ENCODE results near the gene SLC2A10. TPM values are rescaled to one million over a fixed set of nuclear protein-coding genes. Genes with fewer than 3 reads are reported as not detected.

SLC2A10 gene
- total and polyA plus RNA-seq, 2 donors (not counting 3 experiments of a cell fraction or from before 2014, with no cell fraction given): 11.2 to 13.6 TPM

GRCh38 chr20:46701556-46701955 lies 7.9 kb upstream of the SLC2A10 start:
- Histone ChIP-seq H3K9me3 (replicated peaks; ENCODE audit: control insufficient read depth, insufficient read depth, low read length) (no peaks in the 10 kb centered on the region), H3K27ac (ENCODE audit: insufficient read depth, low read depth, low read length) (no peak overlapping the region), H4K20me1 (replicated peaks; ENCODE audit: control insufficient read depth, extremely low read depth, insufficient read depth, low read length) (no peaks in the 10 kb centered on the region), H3K4me3 (replicated peaks in 1 of 3; ENCODE audit: insufficient read depth in 1 of 3, low read depth in 1 of 3, low read length in 3 of 3) (no peak overlapping the region), H2AFZ (ENCODE audit: low read depth, low read length) (no peak overlapping the region), H3K27me3 (ENCODE audit: control insufficient read depth in 2 of 2, insufficient read depth in 2 of 2, low read length in 2 of 2) (peaks cover 6 to 9% of the 10 kb centered on the region in 2 experiments), H3K36me3 (ENCODE audit: control insufficient read depth in 2 of 2, extremely low read depth in 1 of 2, insufficient read depth in 2 of 2, low read length in 2 of 2) (no peaks in the 10 kb centered on the region), H3K4me2 (ENCODE audit: insufficient read depth, low read length) (no peak overlapping the region), H3K4me1 (ENCODE audit: control insufficient read depth, extremely low read depth, insufficient read depth, low read length) (no peaks in the 10 kb centered on the region), H3K9ac (replicated peaks; ENCODE audit: extremely low read depth, insufficient read depth, low read length) (no peak overlapping the region), H3K9me1 (replicated peaks; ENCODE audit: control insufficient read depth, extremely low read depth, insufficient read depth, low read length) (no peaks in the 10 kb centered on the region), H3K79me2 (ENCODE audit: control insufficient read depth, insufficient read depth, low read length) (no peaks in the 10 kb centered on the region)
- intact Hi-C loops (cut with micrococcal nuclease) (no loop called here), dilution Hi-C loops (cut with MboI; ENCODE audit: extremely low pct_ligation_motif_present, low sequenced_read_pairs) (no loop called here)
- no TSS peak for BruUV-seq (replicated peaks)
- ChIA-PET POLR2A (no interaction called here), CTCF (interaction anchor here (0.6 to 1.0 kb wide), 2 partner anchors 21 to 1305 kb away, joined by 3 read pairs; no protein-coding TSS in a partner anchor)
- FAIRE-seq: no peak
- TF ChIP-seq JUN (IDR thresholded peaks at IDR 0.05; ENCODE audit: borderline replicate concordance, insufficient read depth, insufficient read length, low read depth): no peak
- no peak for TF ChIP-seq EZH2 (IDR thresholded peaks at IDR 0.05; ENCODE audit: borderline replicate concordance, low read depth, low read length, severe bottlenecking)
- TF ChIP-seq POLR2A (IDR thresholded peaks at IDR 0.05; ENCODE audit: low read depth, low read length): no peak
- no peak for TF ChIP-seq GATA2 (IDR thresholded peaks at IDR 0.05; ENCODE audit: insufficient read depth, insufficient read length, low read depth, low read length)
- no peak for TF ChIP-seq FOS (IDR thresholded peaks at IDR 0.05; ENCODE audit: borderline replicate concordance, insufficient read depth, low read length)
- no peak for TF ChIP-seq CTCF (IDR thresholded peaks at IDR 0.05; ENCODE audit: extremely low read depth in 1 of 2, insufficient read depth in 1 of 2, low read depth in 1 of 2, low read length in 2 of 2)
- no peak for TF ChIP-seq MYC (IDR thresholded peaks at IDR 0.05; ENCODE audit: low read depth, low read length)
- TF ChIP-seq POLR2AphosphoS5 (IDR thresholded peaks at IDR 0.05; ENCODE audit: insufficient read depth, low read depth, low read length): no peak
- TF ChIP-seq, protein P1, sequence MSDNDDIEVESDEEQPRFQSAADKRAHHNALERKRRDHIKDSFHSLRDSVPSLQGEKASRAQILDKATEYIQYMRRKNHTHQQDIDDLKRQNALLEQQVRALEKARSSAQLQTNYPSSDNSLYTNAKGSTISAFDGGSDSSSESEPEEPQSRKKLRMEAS (IDR thresholded peaks at IDR 0.05; ENCODE audit: insufficient read depth, insufficient read length): no peak
- DNase-seq (ENCODE audit: low read depth, low spot score): no peak

Measured in endothelial cell of umbilical vein (primary cell).